Upper lobe of right lung (tissue), 1 donor: ENCODE measurements around the gene SLC44A1. TPM values are rescaled to one million over a fixed set of nuclear protein-coding genes. Genes with fewer than 3 reads are reported as not detected.

Source experiments
- ATAC-seq: fragments of 200-7000 bp; cut with Tn5 transposase; one replicate; pipeline ENCODE4 v1.9.1; 2020; ENCODE audit warnings: mild to moderate bottlenecking, moderate library complexity
- DNase-seq: peaks from one replicate; pipeline ENCODE4 v3.0.0-alpha.2; 2020
- H3K27ac ChIP-seq: fragments of 200-600 bp; one replicate; pipeline ENCODE4 v1.8.0; 2022
- H3K27me3 ChIP-seq: fragments of 200-600 bp; one replicate; pipeline ENCODE4 v1.8.0; 2022; ENCODE audit warnings: mild to moderate bottlenecking
- H3K36me3 ChIP-seq: fragments of 200-600 bp; one replicate; pipeline ENCODE4 v1.8.0; 2022
- H3K4me1 ChIP-seq: fragments of 200-600 bp; one replicate; pipeline ENCODE4 v1.8.0; 2022
- H3K4me3 ChIP-seq: fragments of 200-600 bp; one replicate; pipeline ENCODE4 v1.8.0; 2022; ENCODE audit warnings: mild to moderate bottlenecking
- H3K9me3 ChIP-seq: fragments of 200-600 bp; one replicate; pipeline ENCODE4 v1.8.0; 2022
- CTCF ChIP-seq: fragments of 200-600 bp; IDR thresholded peaks from one replicate; pipeline ENCODE4 v1.8.0; 2022; ENCODE audit warnings: antibody characterized with exemption
- intact Hi-C: fragments of 100-400 bp; cut with DNase I; formaldehyde crosslinking; loops from one replicate; pipeline ENCODE4 v1.11.0; 2022
- total RNA-seq: library from RNA; stranded (reverse); fragmentation: NEBNext Ultra II Directional; extraction: Animal tissue kit (Norgen Biotek cat#: 25700); gene quantifications from one replicate; pipeline ENCODE4 v1.2.1, GENCODE V29; 2021
- donor health status: DM: no; HTN: yes; CAD: no; lungs with severe emphysema.

Gene SLC44A1
- total RNA-seq, 1 donor from 2014 or later: 66.1 TPM

DNA sequence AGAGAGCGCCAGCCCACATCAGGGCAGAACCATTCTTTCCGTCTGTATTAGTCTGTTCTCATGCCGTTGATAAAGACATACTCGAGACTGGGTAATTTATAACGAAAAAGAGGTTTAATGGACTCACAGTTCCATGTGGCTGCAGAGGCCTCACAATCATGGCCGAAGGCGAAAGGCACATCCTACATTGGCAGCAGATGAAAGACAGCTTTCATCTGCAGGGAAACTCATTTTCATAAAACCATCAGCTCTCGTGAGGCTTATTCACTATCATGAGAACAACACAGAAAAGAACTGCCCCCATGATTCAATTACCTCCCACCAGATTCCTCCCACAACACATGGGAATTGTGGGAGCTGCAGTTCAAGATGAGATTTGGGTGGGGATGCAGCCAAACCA is 198.7 kb downstream of the SLC44A1 start:
- DNase-seq (no peak), ATAC-seq (no peak)
- H3K27me3 ChIP-seq: no peaks in the 10 kb centered on the region
- H3K36me3 ChIP-seq: no peaks in the 10 kb centered on the region
- H3K27ac ChIP-seq: no peak overlapping the region
- H3K4me1 ChIP-seq: peaks cover 4% of the 10 kb centered on the region
- no peaks in the 10 kb centered on the region for H3K9me3 ChIP-seq
- intact Hi-C loops: no loop called here
- no peak for TF ChIP-seq CTCF
- no peak overlapping the region for H3K4me3 ChIP-seq

DNA sequence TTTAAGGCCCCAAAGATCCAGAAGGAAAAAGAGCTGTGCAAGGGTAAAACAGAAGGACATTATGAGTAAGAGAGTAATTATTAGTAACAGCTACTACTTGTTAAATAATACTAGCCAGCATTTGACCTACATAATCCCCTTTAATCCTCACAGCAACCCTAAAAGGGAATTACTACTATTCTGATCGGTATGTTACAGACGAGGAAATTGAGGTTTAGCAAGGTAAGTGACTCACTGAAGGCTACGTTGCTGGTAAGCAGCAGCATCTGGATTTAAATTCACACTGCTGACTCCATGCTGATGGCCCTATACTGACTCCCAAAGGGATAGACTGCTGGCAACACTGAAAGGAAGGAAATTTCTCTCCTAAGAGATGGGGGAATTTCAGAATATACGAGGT is 199.7 kb downstream of the SLC44A1 start:
- DNase-seq (no peak), ATAC-seq (no peak)
- no peak overlapping the region for H3K4me3 ChIP-seq
- H3K27me3 ChIP-seq: no peaks in the 10 kb centered on the region
- TF ChIP-seq CTCF: no peak
- intact Hi-C loops: no loop called here
- no peaks in the 10 kb centered on the region for H3K36me3 ChIP-seq
- H3K4me1 ChIP-seq: peaks cover 8% of the 10 kb centered on the region
- H3K27ac ChIP-seq: no peak overlapping the region
- H3K9me3 ChIP-seq: no peaks in the 10 kb centered on the region

GRCh38 chr9:105445203-105445881 is 200.9 kb downstream of the SLC44A1 start:
- Histone ChIP-seq H3K27me3 (no peaks in the 10 kb centered on the region), H3K36me3 (no peaks in the 10 kb centered on the region), H3K27ac (no peak overlapping the region), H3K9me3 (no peaks in the 10 kb centered on the region), H3K4me3 (no peak overlapping the region), H3K4me1 (peaks cover 10% of the 10 kb centered on the region)
- ATAC-seq (no peak), DNase-seq (no peak)
- no peak for TF ChIP-seq CTCF
- intact Hi-C loops: no loop called here

GRCh38 chr9:105447386-105447813 is 202.9 kb downstream of the SLC44A1 start:
- Histone ChIP-seq H3K27me3 (no peaks in the 10 kb centered on the region), H3K4me3 (peak overlapping the region; percentile 79), H3K27ac (peak overlapping the region; percentile 65), H3K9me3 (no peaks in the 10 kb centered on the region), H3K4me1 (peaks cover 10% of the 10 kb centered on the region), H3K36me3 (no peaks in the 10 kb centered on the region)
- ATAC-seq: no peak
- no peak for TF ChIP-seq CTCF
- intact Hi-C loops: no loop called here
- DNase-seq: no peak

DNA sequence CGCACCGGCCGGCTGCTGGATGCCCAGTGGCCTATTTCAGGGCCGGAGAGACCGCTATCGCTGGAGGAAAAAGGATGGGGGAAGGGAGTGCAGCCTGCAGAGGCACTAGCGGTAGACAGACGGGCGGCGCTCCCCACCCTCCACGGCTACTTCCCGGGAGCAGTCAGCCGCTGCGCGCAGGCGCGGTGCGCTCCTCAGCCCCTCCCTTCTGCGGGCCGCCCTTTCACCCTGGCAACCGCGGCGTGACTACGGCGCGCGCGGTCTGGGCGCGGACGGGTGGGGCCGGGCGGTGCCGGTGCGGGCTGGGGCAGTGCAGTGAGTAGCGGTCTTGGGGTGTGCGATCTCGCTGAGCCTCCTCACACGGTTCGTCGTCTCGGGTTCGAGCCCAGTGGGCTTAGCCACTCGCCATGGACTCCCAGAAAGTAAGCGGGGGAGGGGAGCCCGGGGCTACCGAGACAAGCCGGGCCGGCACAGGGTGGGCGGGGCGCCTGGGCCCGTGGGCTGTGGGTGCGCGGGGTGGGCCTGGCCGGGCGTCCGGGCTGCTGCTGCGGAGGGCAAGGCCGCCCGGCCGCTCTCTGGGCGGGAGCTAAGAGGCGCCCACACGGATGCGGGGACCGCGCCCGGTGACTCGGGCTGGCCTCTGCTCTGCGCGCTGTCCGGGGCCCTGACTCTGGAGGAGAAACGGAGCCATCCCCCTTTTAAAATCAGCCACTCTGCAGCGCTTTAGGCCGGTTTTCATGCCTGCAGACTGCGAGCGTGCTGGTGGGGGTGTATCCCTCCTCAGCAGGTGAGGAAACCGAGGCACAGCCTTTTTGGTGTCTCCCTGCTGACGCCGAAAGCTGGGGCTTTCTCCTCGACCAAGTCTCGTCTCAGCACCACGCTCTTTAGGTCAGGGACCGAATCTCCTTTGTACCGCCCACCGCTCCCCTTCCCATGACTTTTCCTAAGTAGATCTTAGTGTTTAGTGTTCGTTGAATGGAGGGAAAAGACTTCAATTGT is 203.7 kb downstream of the SLC44A1 start, which contains the start of gene FSD1L:
TSS of gene FSD1L (plus strand) at position 221 of the 999 bp plus-strand sequence. CDS start at position 408, 187 bp downstream.
- Histone ChIP-seq H3K36me3 (no peaks in the 10 kb centered on the region), H3K4me3 (peak within 1 kb of the TSS; percentile 79), H3K27me3 (no peaks in the 10 kb centered on the region), H3K27ac (peak within 1 kb of the TSS; percentile 65), H3K9me3 (no peaks in the 10 kb centered on the region), H3K4me1 (peaks cover 10% of the 10 kb centered on the region)
- ATAC-seq (peak; percentile 98), DNase-seq (peak; percentile 97)
- TF ChIP-seq CTCF: peak; percentile 34
- intact Hi-C loops: no loop called here
